Adrenal gland (tissue), 5 donors: ENCODE data around the gene ZNF827.

Source experiments
- POLR2A ChIP-seq, 2 donors: fragments of 450-650 bp; IDR thresholded peaks; one replicate each; pipeline ENCODE4 v1.6.1; 2017; ENCODE audit warnings: antibody characterized with exemption in 2 of 2, mild to moderate bottlenecking in 2 of 2, moderate library complexity in 1 of 2
- TF ChIP-seq, protein P1 (sequence below), 6 experiments: fragments of 450-650 bp in 4 of 6; fragments of 200-600 bp in 2 of 6; sonication (generic) in 1 of 6; IDR thresholded peaks; 1 replicate in 5 of 6; 2 replicates in 1 of 6; pipeline versions ENCODE4 v1.5.1 to v1.8.0; 2016 to 2021; ENCODE audit warnings: antibody characterized with exemption in 6 of 6, mild to moderate bottlenecking in 2 of 6, moderate library complexity in 1 of 6
- donor health status: DM: no; HTN: no; CAD: no.

DNA sequence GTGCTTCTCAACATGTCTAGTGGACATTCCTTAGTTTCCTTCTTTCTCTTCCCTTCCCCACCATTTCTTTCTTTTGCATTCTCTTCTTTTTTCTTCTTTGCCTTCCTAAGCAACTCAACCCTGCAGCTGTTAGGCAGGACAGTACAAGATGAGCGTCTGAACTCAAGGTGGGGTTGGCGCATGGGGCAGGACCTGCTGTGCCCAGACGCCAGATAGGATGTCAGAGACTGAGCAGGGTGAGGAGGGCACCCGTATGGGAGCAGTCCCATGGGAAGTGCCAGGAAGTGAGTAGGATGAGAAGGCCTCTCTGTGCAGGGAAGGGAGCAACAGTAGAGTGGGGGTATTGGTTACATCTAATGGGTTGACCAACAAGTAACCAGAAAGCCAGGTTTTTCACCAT is 38.1 kb upstream of the ZNF827 start:
- TF ChIP-seq, protein P1, sequence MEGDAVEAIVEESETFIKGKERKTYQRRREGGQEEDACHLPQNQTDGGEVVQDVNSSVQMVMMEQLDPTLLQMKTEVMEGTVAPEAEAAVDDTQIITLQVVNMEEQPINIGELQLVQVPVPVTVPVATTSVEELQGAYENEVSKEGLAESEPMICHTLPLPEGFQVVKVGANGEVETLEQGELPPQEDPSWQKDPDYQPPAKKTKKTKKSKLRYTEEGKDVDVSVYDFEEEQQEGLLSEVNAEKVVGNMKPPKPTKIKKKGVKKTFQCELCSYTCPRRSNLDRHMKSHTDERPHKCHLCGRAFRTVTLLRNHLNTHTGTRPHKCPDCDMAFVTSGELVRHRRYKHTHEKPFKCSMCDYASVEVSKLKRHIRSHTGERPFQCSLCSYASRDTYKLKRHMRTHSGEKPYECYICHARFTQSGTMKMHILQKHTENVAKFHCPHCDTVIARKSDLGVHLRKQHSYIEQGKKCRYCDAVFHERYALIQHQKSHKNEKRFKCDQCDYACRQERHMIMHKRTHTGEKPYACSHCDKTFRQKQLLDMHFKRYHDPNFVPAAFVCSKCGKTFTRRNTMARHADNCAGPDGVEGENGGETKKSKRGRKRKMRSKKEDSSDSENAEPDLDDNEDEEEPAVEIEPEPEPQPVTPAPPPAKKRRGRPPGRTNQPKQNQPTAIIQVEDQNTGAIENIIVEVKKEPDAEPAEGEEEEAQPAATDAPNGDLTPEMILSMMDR (IDR thresholded peaks at IDR 0.05), result no peak
- no peak for TF ChIP-seq POLR2A (IDR thresholded peaks at IDR 0.05)
